GM12891 (cell line): ENCODE measurements around the gene MBOAT2.

Experiments used
- PAX5 ChIP-seq: IDR thresholded peaks from 2 replicates; pipeline ENCODE4 v1.6.1; 2011; ENCODE audit warnings: low read length, moderate library complexity, mild to moderate bottlenecking; ENCODE audit not compliant: insufficient read depth, severe bottlenecking
- POLR2A ChIP-seq: IDR thresholded peaks from 2 replicates; pipeline ENCODE4 v1.6.1; 2011; ENCODE audit warnings: low read depth, low read length, control low read depth
- POLR2AphosphoS5 ChIP-seq: IDR thresholded peaks from 2 replicates; pipeline ENCODE4 v1.6.1; 2011; ENCODE audit warnings: low read depth, low read length, control low read depth
- POU2F2 ChIP-seq: IDR thresholded peaks from 2 replicates; pipeline ENCODE4 v1.6.1; 2011; ENCODE audit warnings: low read depth, mild to moderate bottlenecking, control low read depth, low read length, moderate library complexity
- SPI1 ChIP-seq: IDR thresholded peaks from 2 replicates; pipeline ENCODE4 v1.6.1; 2011; ENCODE audit warnings: low read depth, low read length, control low read depth
- TAF1 ChIP-seq: IDR thresholded peaks from 2 replicates; pipeline ENCODE4 v1.6.1; 2011; ENCODE audit warnings: low read depth, low read length, control low read depth

GRCh38 chr2:8987410-8987809, 16.1 kb downstream of the MBOAT2 start:
- no peak for TF ChIP-seq POLR2A
- TF ChIP-seq POLR2AphosphoS5 = no peak
- TF ChIP-seq TAF1 = no peak
- no peak for TF ChIP-seq SPI1
- no peak for TF ChIP-seq PAX5
- TF ChIP-seq POU2F2 = no peak
